LNCAP (cell line): ENCODE measurements around the gene SOBP.

Source experiments
- CTCF ChIP-seq: fragments of 450-650 bp; IDR thresholded peaks from 2 replicates; pipeline ENCODE4 v1.5.1; 2017; ENCODE audit warnings: mild to moderate bottlenecking

SOBP gene

DNA sequence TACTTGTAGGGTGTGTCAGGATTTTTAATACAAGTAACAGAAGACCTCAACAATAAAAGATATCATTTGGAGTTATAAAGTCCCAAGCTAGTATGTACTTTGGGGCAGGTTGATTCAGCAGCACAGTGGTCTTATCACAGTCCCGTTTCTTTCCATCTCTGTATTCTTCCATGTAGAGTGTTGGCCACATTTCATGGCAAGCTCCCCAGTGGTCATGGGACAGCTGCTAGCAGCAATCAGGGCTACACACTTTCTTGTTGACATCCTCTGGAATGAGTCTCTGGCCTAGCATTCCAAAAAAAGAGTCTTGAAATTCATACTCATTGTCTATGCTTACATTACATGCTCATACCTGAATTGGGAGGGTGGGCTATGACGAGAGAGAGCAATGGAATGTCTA lies 53.2 kb downstream of the SOBP start:
- no peak for TF ChIP-seq CTCF

DNA sequence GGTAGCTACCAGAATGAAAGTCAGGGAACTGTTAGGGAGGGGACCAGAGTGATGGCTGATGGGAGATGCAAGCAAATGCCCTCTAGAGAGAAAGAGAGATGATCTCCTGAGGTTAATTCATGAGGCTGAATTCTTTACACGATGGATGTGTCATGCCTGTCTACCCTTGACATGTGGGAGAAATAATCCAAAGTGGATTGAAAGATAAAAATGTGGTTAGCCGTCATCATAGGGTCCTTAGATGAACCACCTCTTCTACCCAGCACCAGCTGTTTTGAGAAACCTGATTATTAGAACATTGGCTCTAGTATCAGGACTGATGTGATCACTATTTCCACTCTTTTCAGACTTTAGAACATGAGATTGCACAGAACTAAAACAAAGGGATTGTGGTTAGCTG lies 53.6 kb downstream of the SOBP start:
- no peak for TF ChIP-seq CTCF

DNA sequence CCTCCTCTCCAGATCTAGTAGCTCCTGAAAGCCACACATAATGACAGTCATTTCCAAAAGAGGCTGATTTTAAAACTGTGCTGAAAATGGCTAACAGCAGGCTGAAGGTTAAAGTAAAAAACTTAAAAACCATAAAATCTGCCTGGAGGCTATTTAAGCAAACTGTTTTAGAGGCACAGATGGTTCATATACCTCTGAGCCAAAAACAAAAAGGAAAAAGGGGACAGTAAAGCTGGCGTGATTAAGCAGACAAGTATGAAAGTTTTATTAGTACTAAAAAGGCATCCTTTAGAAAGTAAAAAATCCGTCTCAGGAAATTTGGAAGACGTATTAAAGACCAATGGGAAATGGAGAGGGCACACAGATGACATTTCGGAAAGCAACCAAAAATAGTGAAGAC lies 55.8 kb downstream of the SOBP start:
- no peak for TF ChIP-seq CTCF

DNA sequence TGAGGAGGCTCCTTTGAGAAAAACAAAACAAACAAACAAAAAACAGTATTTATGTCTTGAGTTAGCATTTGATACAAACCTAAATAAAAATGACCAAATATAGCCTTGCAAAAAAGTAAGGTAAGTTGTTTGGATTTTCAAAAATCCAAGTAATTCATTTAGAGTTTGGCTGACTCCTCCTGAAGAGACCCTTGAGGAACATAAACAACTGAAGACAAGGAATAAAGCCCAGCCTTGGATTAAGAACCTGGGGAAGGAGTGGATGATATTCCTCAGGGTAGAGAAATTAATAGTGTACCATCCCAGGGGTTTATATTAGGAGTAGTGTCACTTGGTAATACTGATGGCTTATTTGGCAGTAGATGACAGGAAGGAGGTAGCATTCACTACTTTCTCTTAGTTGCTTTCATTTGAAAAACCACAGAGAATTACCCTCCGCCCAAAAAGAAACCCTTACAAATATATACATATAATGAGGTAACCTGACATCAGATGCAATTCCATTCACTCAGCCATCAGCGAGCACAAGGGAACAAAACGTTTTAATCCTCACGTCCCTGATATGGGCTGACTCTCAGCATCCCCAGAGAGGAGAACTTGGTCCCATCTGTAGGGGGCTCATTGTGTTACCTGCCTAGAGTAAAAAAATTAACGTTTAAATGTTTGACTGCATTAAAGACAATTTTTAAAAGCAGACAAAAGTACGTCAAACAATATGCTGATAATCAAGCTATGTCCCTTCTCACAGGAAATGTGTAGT lies 57.0 kb downstream of the SOBP start:
- no peak for TF ChIP-seq CTCF

DNA sequence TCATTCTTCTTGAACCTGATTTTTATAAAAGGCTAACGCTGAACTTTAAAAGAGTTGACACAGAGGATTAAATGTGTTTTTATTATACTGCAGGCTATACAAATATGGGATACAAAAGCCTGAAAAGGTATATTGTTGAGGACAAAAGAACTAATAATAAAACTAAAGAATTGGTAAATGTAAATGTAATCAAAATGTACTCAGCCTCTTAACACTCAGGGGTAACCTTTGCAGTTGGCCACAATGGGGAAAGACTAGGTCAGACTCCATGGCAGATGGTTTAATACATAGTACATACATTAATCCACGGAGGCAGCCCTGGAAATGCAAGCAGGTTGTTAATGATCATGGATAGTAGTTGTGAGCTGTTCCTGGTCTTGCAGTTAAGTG lies 57.5 kb downstream of the SOBP start:
- no peak for TF ChIP-seq CTCF

DNA sequence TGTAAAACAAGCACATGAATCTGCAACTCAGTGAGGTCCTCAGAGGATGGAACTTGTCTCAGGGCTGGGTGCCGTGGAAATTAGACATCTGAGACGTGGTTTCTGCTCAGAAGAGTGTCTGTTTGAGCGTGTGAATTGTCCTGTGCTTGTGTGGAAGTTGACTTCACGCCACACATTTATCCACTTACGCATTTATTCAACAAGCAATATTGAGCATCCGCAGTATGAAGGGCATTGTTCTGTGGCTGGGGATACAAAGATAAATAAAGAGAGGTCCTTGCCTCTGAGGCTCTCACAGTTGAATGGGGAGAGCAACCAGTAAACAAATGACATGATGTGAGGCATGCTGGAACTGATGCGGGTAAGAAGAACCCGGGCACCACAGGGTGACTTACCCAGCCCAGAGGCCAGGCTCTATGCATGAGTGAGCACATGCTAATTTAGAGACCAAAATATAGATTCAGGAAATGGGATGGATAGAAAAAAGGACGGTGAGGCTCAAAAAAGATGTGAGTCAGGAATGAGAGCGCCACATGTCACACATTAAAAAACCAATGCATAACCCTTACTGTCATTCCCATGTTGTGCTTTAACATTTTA lies 60.4 kb downstream of the SOBP start:
- TF ChIP-seq CTCF, result no peak

DNA sequence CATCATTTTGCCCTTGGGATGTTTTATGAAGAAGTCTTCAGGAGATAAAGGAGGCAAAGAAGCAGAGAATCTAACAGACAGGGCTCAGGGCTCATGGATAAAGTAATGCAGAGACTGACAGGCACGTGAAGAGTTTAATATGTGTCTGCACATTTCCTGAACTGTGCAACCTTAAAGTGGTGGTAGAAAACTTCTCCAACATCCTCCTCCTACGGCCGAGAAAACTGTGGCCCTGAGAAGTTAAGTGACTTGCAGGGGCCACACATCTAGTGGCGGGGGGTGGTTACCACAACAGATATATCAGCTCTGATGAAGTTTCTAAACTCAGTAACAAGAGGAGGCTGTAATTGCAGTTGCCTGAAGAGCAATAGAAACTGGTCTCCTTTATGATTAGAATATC lies 61.0 kb downstream of the SOBP start:
- no peak for TF ChIP-seq CTCF
